KMS-11 (cell line): ENCODE data around the gene BTBD17.

ENCODE experiments used
- H2AFZ ChIP-seq: fragments of 200-600 bp; sonication (generic); 2 replicates; pipeline ENCODE4 v1.6.1; 2016; ENCODE audit warnings: antibody characterized with exemption, mixed run types, low read depth
- H3K27ac ChIP-seq: fragments of 200-600 bp; sonication (generic); 2 replicates; pipeline ENCODE4 v1.6.1; 2016; ENCODE audit warnings: mild to moderate bottlenecking, mixed run types
- H3K27me3 ChIP-seq: fragments of 200-600 bp; sonication (generic); 2 replicates; pipeline ENCODE4 v1.6.1; 2017; ENCODE audit warnings: mild to moderate bottlenecking, low read depth, mixed run types, moderate library complexity; ENCODE audit not compliant: insufficient read depth
- H3K36me3 ChIP-seq: fragments of 200-600 bp; sonication (generic); 2 replicates; pipeline ENCODE4 v1.6.1; 2017; ENCODE audit warnings: mild to moderate bottlenecking, mixed run types; ENCODE audit not compliant: insufficient read depth
- H3K4me1 ChIP-seq: fragments of 200-600 bp; sonication (generic); 2 replicates; pipeline ENCODE4 v1.6.1; 2016; ENCODE audit warnings: mild to moderate bottlenecking, low read depth, mixed run types; ENCODE audit not compliant: poor library complexity, severe bottlenecking
- H3K4me2 ChIP-seq: fragments of 200-600 bp; sonication (generic); 2 replicates; pipeline ENCODE4 v1.7.0; 2016; ENCODE audit warnings: mild to moderate bottlenecking, mixed run types
- H3K4me3 ChIP-seq: fragments of 200-600 bp; sonication (generic); IDR thresholded peaks from 2 replicates; pipeline ENCODE4 v1.6.1; 2017; ENCODE audit warnings: low read depth, low read length, mixed read lengths; ENCODE audit not compliant: insufficient read depth
- H3K79me2 ChIP-seq: fragments of 200-600 bp; sonication (generic); 2 replicates; pipeline ENCODE4 v1.6.1; 2016; ENCODE audit warnings: low read depth, mixed run types; ENCODE audit not compliant: insufficient read depth
- H3K9ac ChIP-seq: fragments of 200-600 bp; sonication (generic); 2 replicates; pipeline ENCODE4 v1.6.1; 2016; ENCODE audit warnings: mild to moderate bottlenecking, mixed run types
- H4K20me1 ChIP-seq: fragments of 200-600 bp; sonication (generic); 2 replicates; pipeline ENCODE4 v1.6.1; 2016; ENCODE audit warnings: mild to moderate bottlenecking, mixed run types; ENCODE audit not compliant: insufficient read depth
- TF ChIP-seq, protein P1 (sequence below): fragments of 200-600 bp; sonication (generic); conservative IDR thresholded peaks from 2 replicates; pipeline ENCODE4 v1.6.1; 2017; ENCODE audit warnings: low read depth, mild to moderate bottlenecking, antibody characterized with exemption, low read length, moderate library complexity, mixed read lengths

BTBD17 gene

GRCh38 chr17:74351552-74352210 lies 10.0 kb downstream of the BTBD17 start:
- no peaks in the 10 kb centered on the region for H3K79me2 ChIP-seq
- H3K27me3 ChIP-seq, result peaks cover 72% of the 10 kb centered on the region; the same call in 1 of the 2 replicates
- no peaks in the 10 kb centered on the region for H3K4me1 ChIP-seq
- no peak overlapping the region for H3K9ac ChIP-seq
- no peak overlapping the region for H3K4me2 ChIP-seq
- H2AFZ ChIP-seq, result no peak overlapping the region
- no peaks in the 10 kb centered on the region for H3K36me3 ChIP-seq
- H3K4me3 ChIP-seq, result no peak overlapping the region
- TF ChIP-seq, protein P1, sequence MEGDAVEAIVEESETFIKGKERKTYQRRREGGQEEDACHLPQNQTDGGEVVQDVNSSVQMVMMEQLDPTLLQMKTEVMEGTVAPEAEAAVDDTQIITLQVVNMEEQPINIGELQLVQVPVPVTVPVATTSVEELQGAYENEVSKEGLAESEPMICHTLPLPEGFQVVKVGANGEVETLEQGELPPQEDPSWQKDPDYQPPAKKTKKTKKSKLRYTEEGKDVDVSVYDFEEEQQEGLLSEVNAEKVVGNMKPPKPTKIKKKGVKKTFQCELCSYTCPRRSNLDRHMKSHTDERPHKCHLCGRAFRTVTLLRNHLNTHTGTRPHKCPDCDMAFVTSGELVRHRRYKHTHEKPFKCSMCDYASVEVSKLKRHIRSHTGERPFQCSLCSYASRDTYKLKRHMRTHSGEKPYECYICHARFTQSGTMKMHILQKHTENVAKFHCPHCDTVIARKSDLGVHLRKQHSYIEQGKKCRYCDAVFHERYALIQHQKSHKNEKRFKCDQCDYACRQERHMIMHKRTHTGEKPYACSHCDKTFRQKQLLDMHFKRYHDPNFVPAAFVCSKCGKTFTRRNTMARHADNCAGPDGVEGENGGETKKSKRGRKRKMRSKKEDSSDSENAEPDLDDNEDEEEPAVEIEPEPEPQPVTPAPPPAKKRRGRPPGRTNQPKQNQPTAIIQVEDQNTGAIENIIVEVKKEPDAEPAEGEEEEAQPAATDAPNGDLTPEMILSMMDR, result no peak
- no peak overlapping the region for H3K27ac ChIP-seq
- no peaks in the 10 kb centered on the region for H4K20me1 ChIP-seq

GRCh38 chr17:74350486-74350885 lies 11.2 kb downstream of the BTBD17 start:
- Histone ChIP-seq H3K27ac (no peak overlapping the region), H3K4me3 (no peak overlapping the region), H3K4me2 (no peak overlapping the region), H3K27me3 (peaks cover 76% of the 10 kb centered on the region; the same call in 1 of the 2 replicates), H3K79me2 (no peaks in the 10 kb centered on the region), H3K36me3 (no peaks in the 10 kb centered on the region), H2AFZ (no peak overlapping the region), H4K20me1 (no peaks in the 10 kb centered on the region), H3K4me1 (no peaks in the 10 kb centered on the region), H3K9ac (no peak overlapping the region)
- TF ChIP-seq, protein P1, result no peak

GRCh38 chr17:74349120-74349519 lies 12.5 kb downstream of the BTBD17 start:
- TF ChIP-seq, protein P1, result no peak
- Histone ChIP-seq H3K27me3 (peaks cover 74% of the 10 kb centered on the region), H3K4me1 (no peaks in the 10 kb centered on the region), H3K4me2 (no peak overlapping the region), H2AFZ (no peak overlapping the region), H3K9ac (no peak overlapping the region), H3K4me3 (no peak overlapping the region), H3K36me3 (no peaks in the 10 kb centered on the region), H3K79me2 (no peaks in the 10 kb centered on the region), H3K27ac (no peak overlapping the region), H4K20me1 (no peaks in the 10 kb centered on the region)

GRCh38 chr17:74347646-74348045 lies 14.0 kb downstream of the BTBD17 start:
- no peaks in the 10 kb centered on the region for H3K79me2 ChIP-seq
- no peak overlapping the region for H3K4me2 ChIP-seq
- peaks cover 70% of the 10 kb centered on the region for H3K27me3 ChIP-seq
- H3K36me3 ChIP-seq, result no peaks in the 10 kb centered on the region
- no peaks in the 10 kb centered on the region for H3K4me1 ChIP-seq
- no peak overlapping the region for H3K9ac ChIP-seq
- TF ChIP-seq, protein P1, result no peak
- no peak overlapping the region for H3K4me3 ChIP-seq
- no peak overlapping the region for H2AFZ ChIP-seq
- no peaks in the 10 kb centered on the region for H4K20me1 ChIP-seq
- no peak overlapping the region for H3K27ac ChIP-seq
